ENCODE data around the gene NMT2. TPM values are rescaled to one million over a fixed set of nuclear protein-coding genes. Genes with fewer than 3 reads are reported as not detected.

NMT2 gene
- polyA plus RNA-seq, 1 experiment, result 38.2 TPM

GRCh38 chr10:15182540-15183207, 14.2 kb upstream of the NMT2 start:
- Histone ChIP-seq H3K9me3 (ENCODE audit: control insufficient read depth, insufficient read depth, low read length) (peaks cover 10% of the 10 kb centered on the region), H3K27ac (ENCODE audit: low read depth, low read length) (peak overlapping the region; percentile 55), H3K27me3 (ENCODE audit: control insufficient read depth, insufficient read depth, low read length) (no peaks in the 10 kb centered on the region), H3K4me3 (ENCODE audit: low read depth, low read length) (no peak overlapping the region)
- no peak for DNase-seq (ENCODE audit: low read depth, low spot score)
- POLR2A ChIA-PET, result no interaction called here
- CTCF ChIA-PET, result interaction anchor here (0.6 kb wide), 1 partner anchor 455 kb away, joined by 4 read pairs; no protein-coding TSS in a partner anchor
- no peak for TF ChIP-seq CTCF (IDR thresholded peaks at IDR 0.05; ENCODE audit: low read depth, low read length)

GRCh38 chr10:15181576-15182156, 13.2 kb upstream of the NMT2 start:
- H3K27ac ChIP-seq (ENCODE audit: low read depth, low read length), result no peak overlapping the region
- H3K4me3 ChIP-seq (ENCODE audit: low read depth, low read length), result no peak overlapping the region
- no peak for DNase-seq (ENCODE audit: low read depth, low spot score)
- CTCF ChIA-PET, result interaction anchor here (0.6 to 1.1 kb wide), 5 partner anchors 8 to 456 kb away, joined by 3 to 6 read pairs (median 4); no protein-coding TSS in a partner anchor
- H3K9me3 ChIP-seq (ENCODE audit: control insufficient read depth, insufficient read depth, low read length), result peaks cover 10% of the 10 kb centered on the region
- POLR2A ChIA-PET, result interaction anchor here (0.6 to 1.0 kb wide), 3 partner anchors 9 to 1860 kb away, joined by 3 read pairs; partner anchors contain the start of gene NMT2
- TF ChIP-seq CTCF (IDR thresholded peaks at IDR 0.05; ENCODE audit: low read depth, low read length), result no peak
- H3K27me3 ChIP-seq (ENCODE audit: control insufficient read depth, insufficient read depth, low read length), result no peaks in the 10 kb centered on the region

GRCh38 chr10:15180736-15181135, 12.2 kb upstream of the NMT2 start:
- Histone ChIP-seq H3K4me3 (ENCODE audit: low read depth, low read length) (no peak overlapping the region), H3K27me3 (ENCODE audit: control insufficient read depth, insufficient read depth, low read length) (no peaks in the 10 kb centered on the region), H3K9me3 (ENCODE audit: control insufficient read depth, insufficient read depth, low read length) (peaks cover 10% of the 10 kb centered on the region), H3K27ac (ENCODE audit: low read depth, low read length) (no peak overlapping the region)
- ChIA-PET POLR2A (interaction anchor here (0.5 kb wide), 1 partner anchor 1164 kb away, joined by 4 read pairs; no protein-coding TSS in a partner anchor), CTCF (interaction anchor here (0.9 to 1.4 kb wide), 4 partner anchors 9 to 14 kb away, joined by 3 to 6 read pairs (median 5); no protein-coding TSS in a partner anchor)
- DNase-seq (ENCODE audit: low read depth, low spot score), result no peak
- no peak for TF ChIP-seq CTCF (IDR thresholded peaks at IDR 0.05; ENCODE audit: low read depth, low read length)

GRCh38 chr10:15176269-15176668, 7.8 kb upstream of the NMT2 start:
- Histone ChIP-seq H3K4me3 (ENCODE audit: low read depth, low read length) (no peak overlapping the region), H3K27ac (ENCODE audit: low read depth, low read length) (no peak overlapping the region), H3K9me3 (ENCODE audit: control insufficient read depth, insufficient read depth, low read length) (no peaks in the 10 kb centered on the region), H3K27me3 (ENCODE audit: control insufficient read depth, insufficient read depth, low read length) (no peaks in the 10 kb centered on the region)
- ChIA-PET POLR2A (no interaction called here), CTCF (no interaction called here)
- DNase-seq (ENCODE audit: low read depth, low spot score), result no peak
- TF ChIP-seq CTCF (IDR thresholded peaks at IDR 0.05; ENCODE audit: low read depth, low read length), result no peak

GRCh38 chr10:15175587-15175986, 7.1 kb upstream of the NMT2 start:
- no peak for TF ChIP-seq CTCF (IDR thresholded peaks at IDR 0.05; ENCODE audit: low read depth, low read length)
- Histone ChIP-seq H3K9me3 (ENCODE audit: control insufficient read depth, insufficient read depth, low read length) (no peaks in the 10 kb centered on the region), H3K4me3 (ENCODE audit: low read depth, low read length) (no peak overlapping the region), H3K27me3 (ENCODE audit: control insufficient read depth, insufficient read depth, low read length) (no peaks in the 10 kb centered on the region), H3K27ac (ENCODE audit: low read depth, low read length) (no peak overlapping the region)
- DNase-seq (ENCODE audit: low read depth, low spot score), result no peak
- CTCF ChIA-PET, result no interaction called here
- POLR2A ChIA-PET, result no interaction called here
